ENCODE results near the gene DEDD. TPM values are rescaled to one million over a fixed set of nuclear protein-coding genes. Genes with fewer than 3 reads are reported as not detected.

DEDD gene
- total RNA-seq, 2 experiments from 2014 or later: 21.1 to 41.9 TPM

DNA sequence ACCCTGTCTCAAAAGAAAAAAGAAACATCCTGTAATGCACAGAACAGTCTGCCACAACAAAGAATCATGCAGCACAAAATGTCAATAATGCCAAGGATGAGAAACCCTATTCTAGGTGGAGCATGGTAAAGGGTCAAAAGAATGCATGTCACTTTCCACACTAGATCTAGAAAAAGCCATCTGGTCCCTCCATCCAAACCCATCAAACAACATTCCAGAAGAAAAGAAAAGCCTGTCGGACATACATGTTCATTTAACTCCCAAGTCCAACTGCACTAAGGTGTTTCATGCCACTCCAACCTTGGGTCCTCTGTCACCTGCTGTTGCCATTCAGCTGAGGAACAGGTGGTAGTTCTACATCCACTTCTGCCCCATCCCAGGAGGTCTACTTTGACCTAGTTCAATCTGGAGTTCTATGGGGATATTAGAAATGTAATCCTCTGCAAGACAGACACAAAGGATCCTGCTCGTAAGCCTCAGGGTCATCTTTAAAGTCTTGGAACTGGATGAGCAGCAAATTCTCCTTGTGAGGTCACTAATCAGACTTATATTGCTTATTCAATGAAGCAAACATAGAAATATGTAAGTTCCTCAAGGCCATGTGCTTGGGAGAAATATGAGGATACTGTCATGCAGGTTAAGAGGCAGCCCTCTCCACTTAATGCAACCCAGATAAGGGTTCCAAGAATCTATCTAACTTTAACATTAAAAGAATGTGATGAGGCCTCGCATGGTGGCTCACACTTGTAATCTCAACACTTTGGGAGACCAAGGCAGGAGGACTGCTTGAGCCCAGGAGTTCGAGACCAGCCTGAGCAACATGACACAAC is 3.7 kb downstream of the DEDD start:
- Histone ChIP-seq H3K9me2 (ENCODE audit: insufficient read depth, low read length) (no peaks in the 10 kb centered on the region), H3K36me3 (ENCODE audit: insufficient read depth, low read length) (peaks cover 68% of the 10 kb centered on the region), H3K27ac (ENCODE audit: low read depth, low read length, poor library complexity, severe bottlenecking) (no peak overlapping the region), H3K79me2 (ENCODE audit: insufficient read depth, low read depth, low read length) (peaks cover 26% of the 10 kb centered on the region; the same call in 1 of the 2 replicates), H3K4me2 (ENCODE audit: low read length) (no peak overlapping the region), H3K4me1 (ENCODE audit: insufficient read depth, low read length, poor library complexity, severe bottlenecking) (peaks cover 23% of the 10 kb centered on the region), H2AFZ (ENCODE audit: low read length) (no peak overlapping the region), H3K4me3 (ENCODE audit: low read depth, low read length, poor library complexity, severe bottlenecking) (no peak overlapping the region), H3K9me3 (ENCODE audit: low read length) (no peaks in the 10 kb centered on the region), H4K20me1 (ENCODE audit: insufficient read depth, low read length) (no peaks in the 10 kb centered on the region)
- intact Hi-C loops (cut with micrococcal nuclease; ENCODE audit: unreplicated experiment): no loop called here
- DNase-seq (ENCODE audit: low spot score): no peak
- TF ChIP-seq EZH2phosphoT487 (IDR thresholded peaks at IDR 0.05; ENCODE audit: borderline replicate concordance, low read depth, low read length): no peak
- TF ChIP-seq, protein P1, sequence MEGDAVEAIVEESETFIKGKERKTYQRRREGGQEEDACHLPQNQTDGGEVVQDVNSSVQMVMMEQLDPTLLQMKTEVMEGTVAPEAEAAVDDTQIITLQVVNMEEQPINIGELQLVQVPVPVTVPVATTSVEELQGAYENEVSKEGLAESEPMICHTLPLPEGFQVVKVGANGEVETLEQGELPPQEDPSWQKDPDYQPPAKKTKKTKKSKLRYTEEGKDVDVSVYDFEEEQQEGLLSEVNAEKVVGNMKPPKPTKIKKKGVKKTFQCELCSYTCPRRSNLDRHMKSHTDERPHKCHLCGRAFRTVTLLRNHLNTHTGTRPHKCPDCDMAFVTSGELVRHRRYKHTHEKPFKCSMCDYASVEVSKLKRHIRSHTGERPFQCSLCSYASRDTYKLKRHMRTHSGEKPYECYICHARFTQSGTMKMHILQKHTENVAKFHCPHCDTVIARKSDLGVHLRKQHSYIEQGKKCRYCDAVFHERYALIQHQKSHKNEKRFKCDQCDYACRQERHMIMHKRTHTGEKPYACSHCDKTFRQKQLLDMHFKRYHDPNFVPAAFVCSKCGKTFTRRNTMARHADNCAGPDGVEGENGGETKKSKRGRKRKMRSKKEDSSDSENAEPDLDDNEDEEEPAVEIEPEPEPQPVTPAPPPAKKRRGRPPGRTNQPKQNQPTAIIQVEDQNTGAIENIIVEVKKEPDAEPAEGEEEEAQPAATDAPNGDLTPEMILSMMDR (conservative IDR thresholded peaks at IDR 0.05; ENCODE audit: low read length): no peak
- no TSS peak for BruUV-seq (replicated peaks)
- ChIA-PET POLR2A (interaction anchor here (0.6 kb wide), 1 partner anchor 103 kb away, joined by 5 read pairs; no protein-coding TSS in a partner anchor), CTCF (ENCODE audit: unreplicated experiment) (interaction anchor here (0.9 kb wide), 1 partner anchor 127 kb away, joined by 4 read pairs; no protein-coding TSS in a partner anchor)

DNA sequence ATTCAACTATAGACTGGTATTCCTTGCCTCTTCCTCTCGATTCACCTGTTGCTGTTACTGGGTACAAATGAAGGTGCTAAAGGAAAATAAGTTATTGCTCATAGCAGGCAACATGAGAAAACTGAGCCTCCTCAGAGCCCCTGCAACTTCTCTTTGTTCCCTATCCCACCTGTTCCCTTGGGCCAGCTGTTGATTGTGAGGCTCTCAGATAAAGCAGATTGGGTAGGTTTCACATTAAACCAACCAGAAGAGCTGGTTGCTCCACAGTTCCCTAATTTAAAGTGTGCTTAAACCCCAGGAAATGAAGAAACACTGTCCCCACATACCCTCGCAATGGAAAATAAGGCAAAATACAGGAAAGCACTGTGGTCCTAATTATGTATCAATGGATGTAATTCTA is 4.8 kb downstream of the DEDD start:
- BruUV-seq (replicated peaks): no TSS peak
- Histone ChIP-seq H2AFZ (ENCODE audit: low read length) (no peak overlapping the region), H3K4me1 (ENCODE audit: insufficient read depth, low read length, poor library complexity, severe bottlenecking) (peaks cover 19% of the 10 kb centered on the region), H3K27ac (ENCODE audit: low read depth, low read length, poor library complexity, severe bottlenecking) (no peak overlapping the region), H3K4me3 (ENCODE audit: low read depth, low read length, poor library complexity, severe bottlenecking) (no peak overlapping the region), H3K79me2 (ENCODE audit: insufficient read depth, low read depth, low read length) (peaks cover 18% of the 10 kb centered on the region; the same call in 1 of the 2 replicates), H3K9me2 (ENCODE audit: insufficient read depth, low read length) (no peaks in the 10 kb centered on the region), H4K20me1 (ENCODE audit: insufficient read depth, low read length) (no peaks in the 10 kb centered on the region), H3K9me3 (ENCODE audit: low read length) (no peaks in the 10 kb centered on the region), H3K36me3 (ENCODE audit: insufficient read depth, low read length) (peaks cover 77% of the 10 kb centered on the region), H3K4me2 (ENCODE audit: low read length) (no peak overlapping the region)
- DNase-seq (ENCODE audit: low spot score): no peak
- TF ChIP-seq, protein P1 (conservative IDR thresholded peaks at IDR 0.05; ENCODE audit: low read length): no peak
- no peak for TF ChIP-seq EZH2phosphoT487 (IDR thresholded peaks at IDR 0.05; ENCODE audit: borderline replicate concordance, low read depth, low read length)
- intact Hi-C loops (cut with micrococcal nuclease; ENCODE audit: unreplicated experiment): no loop called here
- ChIA-PET CTCF (ENCODE audit: unreplicated experiment) (interaction anchor here (0.6 to 0.9 kb wide), 2 partner anchors 12 to 58 kb away, joined by 3 to 6 read pairs; no protein-coding TSS in a partner anchor), POLR2A (interaction anchor here (0.6 to 1.6 kb wide), 4 partner anchors 9 to 102 kb away, joined by 3 to 6 read pairs (median 4); no protein-coding TSS in a partner anchor)

DNA sequence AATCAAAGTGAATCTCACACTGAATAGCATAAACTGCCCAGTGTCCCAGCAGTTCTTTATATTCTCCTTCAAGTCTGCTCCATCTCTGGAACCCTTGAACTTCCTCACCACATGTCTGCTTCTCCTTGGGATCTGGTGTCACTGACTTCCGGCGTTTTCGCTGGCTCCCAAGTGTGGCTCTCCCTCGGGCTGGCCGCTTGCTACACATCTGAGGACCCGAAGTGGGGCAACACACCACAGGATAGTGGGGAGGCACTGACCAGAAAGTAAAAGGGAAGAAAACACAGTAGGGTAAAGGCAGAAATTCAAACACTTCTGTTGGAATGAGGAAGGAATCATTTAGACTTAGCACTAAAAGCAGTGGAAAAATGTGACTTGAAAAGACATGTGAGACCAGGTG is 9.5 kb downstream of the DEDD start:
- peaks cover 79% of the 10 kb centered on the region for H3K36me3 ChIP-seq (ENCODE audit: insufficient read depth, low read length)
- no peak overlapping the region for H3K27ac ChIP-seq (ENCODE audit: low read depth, low read length, poor library complexity, severe bottlenecking)
- CTCF ChIA-PET (ENCODE audit: unreplicated experiment): no interaction called here
- POLR2A ChIA-PET: no interaction called here
- peaks cover 18% of the 10 kb centered on the region for H3K4me1 ChIP-seq (ENCODE audit: insufficient read depth, low read length, poor library complexity, severe bottlenecking)
- no peak for TF ChIP-seq EZH2phosphoT487 (IDR thresholded peaks at IDR 0.05; ENCODE audit: borderline replicate concordance, low read depth, low read length)
- TF ChIP-seq, protein P1 (conservative IDR thresholded peaks at IDR 0.05; ENCODE audit: low read length): no peak
- intact Hi-C loops (cut with micrococcal nuclease; ENCODE audit: unreplicated experiment): no loop called here
- no peak for DNase-seq (ENCODE audit: low spot score)
- H4K20me1 ChIP-seq (ENCODE audit: insufficient read depth, low read length): peaks cover 6% of the 10 kb centered on the region; the same call in 1 of the 2 replicates
- no peak overlapping the region for H2AFZ ChIP-seq (ENCODE audit: low read length)
- H3K9me2 ChIP-seq (ENCODE audit: insufficient read depth, low read length): no peaks in the 10 kb centered on the region
- H3K9me3 ChIP-seq (ENCODE audit: low read length): no peaks in the 10 kb centered on the region
- no peak overlapping the region for H3K4me2 ChIP-seq (ENCODE audit: low read length)
- no TSS peak for BruUV-seq (replicated peaks)
- H3K79me2 ChIP-seq (ENCODE audit: insufficient read depth, low read depth, low read length): peaks cover 9% of the 10 kb centered on the region; the same call in 1 of the 2 replicates
- no peak overlapping the region for H3K4me3 ChIP-seq (ENCODE audit: low read depth, low read length, poor library complexity, severe bottlenecking)
